Jurkat, Clone E6-1 (cell line): Measurements from ENCODE around the gene GFPT1.

ENCODE experiments used
- DNase-seq: peaks from one replicate; pipeline ENCODE4 v3.0.0-alpha.2; 2011; ENCODE audit warnings: low read depth, low spot score
- H3K4me3 ChIP-seq: 2 replicates; pipeline ENCODE4 v1.5.1; 2011; ENCODE audit warnings: mild to moderate bottlenecking, low read length, control low read depth, moderate library complexity

Gene GFPT1

DNA sequence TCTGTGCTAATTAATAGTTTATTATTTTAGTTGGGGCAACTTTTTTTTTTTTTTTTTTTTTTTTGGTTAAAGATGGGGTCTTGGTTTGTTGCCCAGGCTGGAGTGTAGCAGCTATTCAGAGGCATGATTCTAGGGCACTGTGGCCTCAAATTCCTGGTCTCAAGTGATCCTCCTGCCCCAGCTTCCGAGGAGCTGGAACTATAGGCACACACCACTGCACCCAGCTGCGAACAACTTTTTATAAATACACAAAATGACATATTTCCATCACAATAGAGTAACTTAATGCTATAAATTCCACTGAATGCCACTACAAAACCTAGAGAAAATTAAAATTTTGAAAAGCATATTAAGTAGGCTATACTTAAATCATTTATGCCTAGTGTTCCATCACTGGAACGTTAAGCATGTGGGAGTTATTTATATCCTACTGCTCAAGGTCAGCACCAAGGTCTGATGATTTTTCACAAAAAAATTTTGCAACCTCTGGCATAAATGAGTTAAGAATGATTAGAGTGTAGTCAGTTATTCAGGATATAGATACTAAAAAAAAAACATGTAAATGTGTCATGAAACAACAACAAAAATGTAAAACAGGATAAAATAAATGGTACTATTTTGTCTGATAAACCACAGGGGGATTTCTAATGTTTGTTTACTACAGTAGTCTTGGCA is 46.8 kb downstream of the GFPT1 start:
- DNase-seq, result no peak
- H3K4me3 ChIP-seq, result no peak overlapping the region

DNA sequence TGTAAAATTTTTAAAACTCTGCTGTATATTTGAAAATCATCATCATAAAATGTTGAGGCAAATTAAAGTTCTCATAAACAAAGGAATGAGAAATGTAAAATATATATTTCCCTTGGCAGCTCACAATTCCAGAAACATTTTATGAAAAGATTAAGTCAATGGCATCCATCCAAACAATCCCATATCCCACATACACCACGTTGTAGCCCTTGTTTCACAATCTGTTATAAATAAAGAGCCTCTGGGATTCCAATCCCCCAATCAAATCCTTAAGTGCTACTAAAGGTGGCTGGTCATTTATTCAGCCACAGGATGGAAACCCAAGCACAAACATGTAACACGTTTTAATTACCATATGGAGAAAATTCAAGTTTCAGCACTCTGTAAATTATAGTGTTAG is 51.7 kb downstream of the GFPT1 start:
- no peak overlapping the region for H3K4me3 ChIP-seq
- no peak for DNase-seq

DNA sequence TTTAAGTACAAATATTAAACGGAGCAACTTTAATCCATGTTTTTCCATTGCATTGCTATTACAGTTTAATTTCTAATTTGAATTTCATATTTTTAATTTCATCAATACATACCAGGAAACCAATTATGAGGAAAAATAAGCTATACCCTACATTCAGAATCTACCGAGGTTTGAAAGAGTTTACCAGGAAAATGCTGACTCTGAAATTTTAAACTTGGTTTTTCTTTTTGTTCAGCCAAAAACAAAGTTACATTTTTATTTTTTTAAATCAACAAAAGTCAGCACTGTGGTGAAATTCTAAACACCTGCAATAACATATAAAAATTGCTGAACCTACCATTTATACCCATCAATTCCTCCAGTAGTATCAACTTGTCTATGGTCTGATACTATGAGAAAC is 53.7 kb downstream of the GFPT1 start:
- H3K4me3 ChIP-seq, result no peak overlapping the region
- no peak for DNase-seq

DNA sequence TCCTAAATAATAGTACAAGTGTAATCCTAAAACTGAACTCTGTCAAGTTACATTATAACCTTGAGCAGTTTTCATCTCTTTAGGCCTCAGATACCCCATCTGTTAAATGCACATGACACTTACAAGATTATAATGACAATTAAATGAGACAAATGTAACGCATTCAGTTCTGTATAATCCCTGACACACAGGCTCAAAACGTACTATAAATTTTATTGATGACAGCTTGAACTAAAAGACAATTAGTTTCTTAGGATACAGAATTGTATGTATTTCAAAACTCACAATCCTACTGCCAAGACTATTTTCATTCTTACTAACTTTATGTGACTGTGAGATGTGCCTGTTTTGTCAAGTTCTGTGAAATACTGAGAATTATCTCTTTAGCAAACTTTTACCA is 56.2 kb downstream of the GFPT1 start:
- DNase-seq, result no peak
- no peak overlapping the region for H3K4me3 ChIP-seq

DNA sequence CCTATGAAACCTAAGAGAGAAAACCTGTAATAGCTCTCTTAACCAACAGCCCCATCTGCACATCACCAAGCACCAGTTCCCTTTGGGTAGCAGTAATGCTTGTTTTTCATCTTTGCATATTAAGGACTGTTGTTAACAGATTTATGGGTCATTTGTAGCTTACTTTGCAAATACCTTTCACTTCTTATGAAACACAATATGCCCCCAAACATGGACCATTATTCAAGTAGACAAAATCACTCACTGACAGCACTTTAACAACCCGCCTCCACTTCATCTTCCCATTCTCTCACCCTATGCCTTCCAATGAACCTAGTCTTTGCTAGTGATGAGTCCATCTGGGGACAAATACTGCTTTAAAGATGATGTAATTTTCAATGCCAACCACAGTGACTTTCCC is 64.4 kb downstream of the GFPT1 start:
- DNase-seq, result no peak

DNA sequence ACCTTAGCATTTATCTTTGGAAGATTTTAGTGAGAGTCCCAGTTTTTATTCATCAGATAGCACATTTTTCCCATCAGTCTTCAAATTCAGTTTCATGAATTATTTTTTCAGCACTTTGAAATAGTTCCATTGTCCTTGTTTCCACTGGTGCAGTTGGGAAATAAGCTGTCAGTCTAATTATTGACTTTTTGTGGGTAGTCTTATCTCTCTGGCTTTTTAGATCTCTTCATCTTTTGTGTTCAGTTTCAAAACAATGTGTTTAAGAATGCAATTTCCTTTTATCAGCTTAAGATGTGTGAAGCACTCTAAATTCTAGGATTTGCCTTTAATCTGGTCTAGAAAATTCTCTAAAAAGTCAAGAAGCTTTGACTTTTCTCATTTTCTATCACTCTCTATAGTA is 70.5 kb downstream of the GFPT1 start:
- DNase-seq, result no peak
- H3K4me3 ChIP-seq, result no peak overlapping the region

More for the DNA sequence above, 64.4 kb downstream of the GFPT1 start:
- H3K4me3 ChIP-seq, result no peak overlapping the region

DNA sequence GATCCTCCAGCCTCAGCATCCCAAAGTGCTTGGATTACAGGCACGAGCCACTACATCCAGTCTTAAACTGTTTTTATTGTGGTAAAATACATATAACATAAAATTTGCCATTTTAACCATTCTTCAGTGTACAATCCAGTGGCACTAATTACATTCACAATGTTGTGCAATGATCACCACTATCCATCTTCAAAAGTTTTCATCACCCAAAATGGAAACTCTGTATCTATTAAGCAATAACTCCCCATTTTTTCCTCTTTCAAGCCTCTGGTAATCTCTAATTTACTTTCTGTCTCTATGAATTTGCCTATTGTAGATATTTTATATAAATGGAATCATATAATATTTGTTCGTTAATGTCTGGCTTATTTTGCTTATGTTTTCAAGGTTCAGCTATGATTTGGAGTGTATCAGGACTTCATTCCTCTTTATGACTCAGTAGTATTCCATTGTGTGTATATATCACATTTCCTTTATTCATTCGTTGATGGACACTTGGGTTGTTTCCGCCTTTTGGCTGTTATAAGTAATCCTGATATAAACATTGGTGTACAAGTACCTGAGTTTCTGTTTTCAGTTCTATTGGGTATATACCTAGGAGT is 71.8 kb downstream of the GFPT1 start:
- DNase-seq, result no peak
- H3K4me3 ChIP-seq, result no peak overlapping the region

DNA sequence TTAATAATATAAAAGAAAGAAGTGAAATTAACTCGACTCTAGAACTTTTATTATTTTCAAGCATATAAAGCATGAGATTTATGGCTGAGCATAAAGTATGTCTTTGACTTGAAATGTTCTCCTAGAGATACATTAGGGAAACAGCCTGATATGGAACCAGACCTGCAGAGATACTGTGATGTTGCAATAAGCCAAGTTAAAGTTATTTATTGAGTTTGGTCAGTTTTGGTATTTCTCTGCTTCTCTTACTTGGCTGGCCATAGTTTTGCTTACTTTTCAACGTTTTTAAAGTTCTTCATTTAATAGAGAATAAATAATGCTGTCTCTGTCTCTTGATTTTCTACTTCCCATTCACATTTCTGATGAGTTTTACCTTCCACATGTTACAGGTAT is 76.0 kb downstream of the GFPT1 start:
- DNase-seq, result no peak

DNA sequence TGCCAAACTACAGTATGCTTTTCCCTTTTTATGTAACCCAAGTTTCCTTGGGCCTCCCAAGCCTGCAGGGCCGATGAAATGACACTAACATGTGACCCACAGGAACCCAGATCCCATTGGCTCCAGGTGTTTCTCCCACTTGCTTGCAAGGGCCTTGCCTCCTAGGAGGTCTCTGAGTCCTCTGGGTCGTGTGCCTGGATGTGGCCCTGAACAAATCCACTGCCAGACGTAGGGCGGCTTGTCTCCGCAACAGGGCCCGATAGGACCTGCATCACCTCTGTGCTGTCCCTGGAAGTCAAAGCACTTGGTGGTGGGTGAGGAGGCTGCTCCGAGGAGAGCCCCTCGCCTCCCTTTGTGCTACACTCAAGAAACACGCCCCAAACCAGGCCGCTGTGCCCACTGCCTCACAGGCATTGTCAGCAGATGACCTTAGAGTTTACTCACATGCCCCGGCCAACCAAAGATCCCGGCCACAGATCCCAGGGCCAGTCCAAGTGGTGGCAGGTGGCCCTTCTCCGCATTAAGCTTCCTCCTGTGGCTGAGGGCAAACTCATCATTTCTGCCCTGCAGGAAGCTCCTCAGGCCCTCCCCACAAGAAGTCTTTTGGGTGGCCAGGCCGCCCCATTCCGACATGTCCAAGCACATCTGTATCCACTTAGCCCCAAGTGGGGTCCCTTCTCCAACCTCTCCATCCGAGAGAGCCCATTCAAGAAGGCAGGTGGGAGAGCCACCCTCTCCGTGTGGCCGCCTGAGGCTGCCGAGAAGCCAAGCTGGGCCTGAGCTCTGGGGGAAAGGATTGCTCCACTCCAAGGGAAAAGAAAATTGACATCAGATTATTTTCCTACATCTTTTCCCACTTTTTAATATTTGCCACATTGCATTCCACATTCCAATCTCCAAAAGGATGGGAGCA is 76.7 kb downstream of the GFPT1 start:
- no peak overlapping the region for H3K4me3 ChIP-seq
- DNase-seq, result no peak

More for the DNA sequence above, 76.0 kb downstream of the GFPT1 start:
- no peak overlapping the region for H3K4me3 ChIP-seq

DNA sequence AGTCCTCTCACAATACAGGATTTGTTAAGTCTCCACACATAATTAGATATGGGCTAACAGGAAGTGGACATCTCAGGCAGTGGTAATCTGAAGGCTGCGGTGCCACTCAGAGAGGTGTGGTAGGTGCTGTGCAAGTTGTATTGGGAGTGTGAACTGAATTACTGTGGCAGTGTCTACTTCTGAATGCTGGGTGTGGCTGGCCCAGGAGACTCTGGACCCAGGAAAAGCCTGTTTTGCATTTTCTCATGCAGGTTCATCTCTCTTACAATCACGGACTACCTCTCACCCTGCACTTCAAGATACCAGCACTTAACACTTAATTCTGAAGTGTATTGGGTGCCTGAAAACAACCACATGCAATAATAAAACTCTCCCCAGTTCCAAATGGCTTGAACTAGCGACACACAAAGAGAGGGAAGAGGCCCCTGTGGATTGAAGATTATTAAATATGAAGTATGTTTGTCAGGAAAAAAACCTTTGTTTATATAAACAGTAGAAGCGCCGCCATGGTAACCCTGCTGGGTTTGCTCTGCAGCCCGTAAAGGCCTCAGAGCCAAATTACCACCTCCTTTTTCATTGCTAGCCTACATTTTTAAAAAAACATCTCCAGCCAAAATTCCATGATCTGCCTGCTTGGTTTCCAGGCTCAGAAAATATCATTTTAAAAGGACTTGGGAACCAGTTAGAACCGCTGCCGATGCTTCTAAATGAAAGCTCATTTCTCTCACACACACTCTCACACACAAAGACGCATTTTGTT is 77.5 kb downstream of the GFPT1 start:
- H3K4me3 ChIP-seq, result no peak overlapping the region
- DNase-seq, result no peak

DNA sequence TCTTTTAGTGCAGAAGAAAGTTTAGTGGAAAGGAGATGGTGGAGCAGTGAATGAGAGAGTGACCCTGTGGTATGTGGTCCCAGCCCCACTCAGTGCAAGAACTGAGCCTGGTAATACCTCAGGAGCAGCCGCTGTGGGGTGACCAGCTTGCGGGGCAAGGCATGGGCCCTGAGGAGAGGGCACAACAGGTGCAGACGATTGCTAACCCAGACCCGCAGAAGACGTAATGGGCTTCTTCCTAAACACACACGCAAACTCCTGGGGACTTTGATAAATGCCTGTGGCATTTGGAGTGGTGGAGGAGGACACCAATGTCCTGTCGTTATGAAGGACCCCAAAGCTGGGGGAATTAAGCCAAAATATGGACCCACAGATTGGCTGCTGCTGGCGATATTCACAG is 78.7 kb downstream of the GFPT1 start:
- H3K4me3 ChIP-seq, result no peak overlapping the region
- no peak for DNase-seq

DNA sequence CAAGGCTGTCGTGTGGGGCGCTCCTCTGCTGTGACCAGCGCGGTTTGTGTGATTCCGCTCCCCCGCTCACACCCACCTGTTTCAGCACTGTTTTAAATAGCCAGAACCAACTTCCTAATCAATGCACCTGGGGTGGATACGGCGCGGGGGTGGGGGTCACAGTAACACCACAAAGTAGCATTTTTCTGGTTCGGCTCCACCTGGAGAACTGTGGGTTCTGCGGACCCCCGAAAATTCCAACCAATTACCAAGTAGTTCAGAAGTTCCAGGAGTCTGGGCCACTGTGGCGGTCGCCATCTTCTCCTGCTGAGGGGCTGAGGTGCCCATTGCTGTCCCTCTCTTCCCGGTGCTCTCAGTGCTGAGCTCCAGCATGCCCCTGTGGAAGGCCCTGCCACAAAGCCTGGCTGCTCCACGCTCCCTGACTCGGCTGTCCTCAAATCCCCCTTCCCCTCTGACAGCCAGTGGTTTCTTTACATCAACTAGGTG is 79.4 kb downstream of the GFPT1 start:
- no peak for DNase-seq
- peak overlapping the region; percentile 58 for H3K4me3 ChIP-seq

DNA sequence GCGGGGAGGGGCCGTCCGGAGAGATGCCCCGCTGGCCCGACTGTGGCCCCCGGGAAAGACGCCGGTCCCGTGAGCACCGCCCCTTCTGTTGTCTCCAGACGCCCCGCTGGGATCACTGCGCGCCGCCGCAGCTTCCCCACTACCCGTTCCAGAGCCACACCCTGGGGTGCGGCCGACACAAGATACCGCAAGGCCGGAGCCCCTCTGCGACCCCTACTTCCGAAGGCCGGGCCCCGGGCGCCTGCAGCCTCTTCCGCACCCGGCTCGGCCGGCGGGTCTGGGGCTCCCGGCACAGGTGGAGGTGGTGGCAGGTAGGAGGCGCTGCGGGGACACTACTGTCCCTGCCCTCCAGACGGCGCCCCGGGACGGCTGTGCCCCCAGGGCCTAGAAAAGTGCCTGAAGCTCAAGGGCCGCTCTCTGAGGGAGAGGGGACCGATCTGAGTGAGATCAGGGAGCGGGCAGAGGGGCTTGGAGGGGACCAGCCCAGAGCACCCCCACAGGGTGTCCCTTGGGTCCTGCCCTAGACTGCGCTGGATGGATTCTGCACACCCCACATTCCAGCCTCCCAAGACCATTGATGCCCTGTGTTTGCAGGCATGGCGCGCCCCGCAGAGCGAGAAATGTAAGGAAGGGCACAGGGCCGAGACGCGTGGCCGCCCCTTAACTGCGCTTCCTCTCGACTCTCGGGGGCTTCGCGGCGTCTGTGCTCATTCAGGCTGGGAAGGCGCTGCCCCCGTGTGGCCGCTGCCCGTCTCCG is 80.0 kb downstream of the GFPT1 start:
- peak overlapping the region; percentile 58 for H3K4me3 ChIP-seq
- DNase-seq, result peak; percentile 70

DNA sequence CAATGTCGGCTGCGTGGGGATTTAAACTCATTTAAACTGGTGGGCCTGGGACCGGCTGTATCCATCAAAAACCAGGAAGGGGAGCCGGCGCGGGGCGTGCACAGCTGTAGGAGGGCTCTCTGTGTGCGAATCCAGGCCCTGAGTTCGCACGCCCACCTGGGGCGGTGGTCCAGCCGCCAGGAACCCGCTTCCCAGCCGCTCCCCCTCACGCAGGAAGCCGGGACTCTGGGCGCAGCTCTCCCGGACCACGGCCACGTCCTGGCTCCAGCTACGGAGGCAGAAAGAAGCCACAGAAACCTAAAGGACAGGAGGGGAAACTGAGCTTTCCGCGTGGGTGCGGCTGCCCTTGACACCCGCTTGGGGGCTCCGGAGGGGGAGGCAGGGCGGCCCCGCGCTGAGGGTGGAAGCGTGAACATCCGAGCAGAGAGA is 80.6 kb downstream of the GFPT1 start:
- peak overlapping the region; percentile 58 for H3K4me3 ChIP-seq
- DNase-seq, result no peak

DNA sequence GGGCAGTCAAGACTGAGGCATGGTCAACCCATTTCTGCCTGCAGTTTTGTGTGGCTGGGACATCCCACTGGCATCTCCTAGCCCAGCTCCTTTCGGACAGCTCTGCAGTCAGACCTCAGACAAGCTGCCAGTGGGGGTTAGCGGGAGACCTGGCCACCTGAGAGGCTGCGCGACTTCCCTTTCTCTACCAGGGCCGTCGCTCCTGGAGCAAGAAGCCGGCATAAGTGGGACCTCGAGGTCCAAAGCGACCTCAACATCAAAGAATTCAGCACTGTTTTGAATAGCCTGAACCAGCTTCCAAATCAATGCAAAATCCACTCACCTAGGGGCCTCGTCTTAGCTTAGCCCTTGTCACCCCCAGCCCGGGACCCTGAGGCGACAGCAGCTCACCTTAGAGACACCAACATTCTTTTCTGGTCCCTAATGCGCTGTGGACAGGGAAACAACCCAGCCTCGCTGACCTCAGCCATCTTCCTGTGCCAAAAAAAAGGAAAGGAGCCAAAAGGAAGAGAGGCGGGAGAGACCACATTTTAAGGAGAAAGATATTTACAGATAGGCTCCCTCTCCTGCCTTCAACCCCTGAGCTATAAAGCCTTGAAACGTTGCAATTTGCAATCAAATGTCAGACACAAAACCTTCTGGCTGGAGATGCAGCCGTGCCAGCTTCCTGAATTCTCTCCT is 81.2 kb downstream of the GFPT1 start:
- no peak for DNase-seq

DNA sequence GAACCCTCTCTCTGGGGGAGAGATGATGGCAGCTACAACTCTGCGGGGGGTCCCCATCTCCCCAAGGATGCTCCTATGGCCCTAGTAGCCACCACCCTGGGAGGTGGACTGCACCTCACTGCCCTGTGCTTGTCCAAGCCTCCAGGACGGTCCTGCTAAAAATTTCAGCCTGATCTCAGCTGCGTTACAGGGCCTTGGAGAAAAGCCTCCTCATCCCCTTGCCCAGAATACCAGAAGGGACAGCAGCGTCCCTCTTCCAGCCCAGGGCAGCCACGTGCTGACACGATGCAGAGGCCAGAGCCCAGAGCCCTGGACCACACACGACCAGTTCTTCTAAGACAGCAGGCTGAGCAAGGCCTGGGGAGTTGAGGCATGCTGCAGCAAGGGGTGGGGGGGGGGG is 81.9 kb downstream of the GFPT1 start:
- H3K4me3 ChIP-seq, result no peak overlapping the region
- DNase-seq, result no peak

More for the DNA sequence above, 81.2 kb downstream of the GFPT1 start:
- no peak overlapping the region for H3K4me3 ChIP-seq

DNA sequence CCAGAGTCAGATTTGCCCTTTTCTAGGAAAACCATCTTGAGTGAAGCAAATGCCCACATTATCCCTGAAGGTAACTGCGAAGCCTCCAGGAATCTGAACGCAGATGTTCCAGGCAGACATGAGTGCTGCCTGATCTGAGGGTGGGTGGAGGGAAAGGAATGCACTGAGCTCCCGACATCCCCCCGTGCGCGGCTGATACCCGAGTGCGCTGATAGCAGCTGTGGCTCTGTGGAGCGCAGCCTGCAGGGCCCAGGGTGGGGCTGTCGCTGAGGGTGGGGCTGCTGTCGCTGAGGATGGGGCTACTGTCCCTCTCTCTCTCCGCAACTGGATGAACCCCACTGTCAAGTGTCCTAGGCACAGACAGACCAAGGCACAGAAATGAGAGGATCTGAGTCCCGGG is 82.4 kb downstream of the GFPT1 start:
- no peak for DNase-seq
- no peak overlapping the region for H3K4me3 ChIP-seq

DNA sequence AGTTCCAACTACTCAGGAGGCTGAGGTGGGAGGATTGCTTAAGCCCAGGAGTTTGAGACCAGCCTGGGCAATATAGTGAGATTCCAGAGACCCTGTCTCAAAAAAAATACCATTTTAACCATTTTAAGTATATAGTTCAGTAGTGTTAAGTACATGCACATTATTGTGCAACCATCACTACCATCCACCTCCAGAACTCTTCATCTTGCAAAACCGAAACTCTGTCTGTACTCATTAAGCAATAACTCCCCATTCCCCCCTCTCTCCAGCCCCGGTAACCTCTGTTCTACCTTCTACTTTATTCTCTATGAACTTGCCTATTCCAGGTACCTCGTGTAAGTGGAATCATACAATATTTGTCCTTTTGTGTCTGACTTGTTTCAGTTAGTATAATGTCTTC is 86.4 kb downstream of the GFPT1 start:
- no peak for DNase-seq
- no peak overlapping the region for H3K4me3 ChIP-seq
